ENCODE results near the gene IKBKG. TPM values are rescaled to one million over a fixed set of nuclear protein-coding genes. Genes with fewer than 3 reads are reported as not detected.
"Not testable (repeated sequence)": the region's sequence is repeated elsewhere in the genome, so short reads cannot be mapped to it uniquely, and the experiment has no call there.

The IKBKG gene
- total RNA-seq, 2 experiments from 2014 or later: 32.7 to 33.0 TPM

DNA sequence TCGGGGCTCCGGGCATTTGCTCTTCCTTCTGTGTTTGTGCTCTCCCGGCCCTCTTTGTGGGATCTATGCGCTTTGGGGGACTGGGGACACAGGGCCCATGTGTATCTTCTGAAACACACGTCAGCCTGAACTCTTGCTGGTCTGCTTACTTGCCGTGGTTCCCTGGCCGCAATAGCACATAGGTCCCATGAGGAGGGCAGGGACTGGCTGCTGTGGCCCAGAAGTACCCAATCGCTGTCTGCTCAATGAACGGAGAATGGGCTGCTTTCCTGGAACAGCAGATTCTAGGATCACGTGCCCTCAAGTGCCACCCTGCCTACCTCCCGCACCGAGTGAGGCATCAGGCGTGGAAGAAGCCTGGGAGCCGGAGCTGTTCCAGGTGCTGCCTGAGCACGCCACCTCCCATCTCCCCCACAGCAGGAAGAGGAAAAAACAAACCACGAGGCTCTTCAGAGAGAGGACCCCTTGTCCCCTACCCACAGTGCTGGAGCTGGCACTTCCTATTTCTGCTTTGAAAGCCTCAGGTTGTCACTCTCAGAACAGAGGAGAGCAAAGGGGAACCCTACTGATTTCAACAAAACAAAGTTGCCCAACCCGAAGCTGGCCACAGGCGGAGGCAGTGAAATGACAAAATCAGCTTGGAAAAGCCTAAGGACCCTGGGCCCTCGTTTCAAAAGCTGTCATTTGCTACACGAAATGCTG, 4.5 kb upstream of the IKBKG start:
- Mint-ChIP-seq H3K4me1 (peaks cover 37% of the 10 kb centered on the region), H3K9me3 (ENCODE audit: low read depth) (no peaks in the 10 kb centered on the region), H3K27ac (peak overlapping the region; percentile 95), H3K27me3 (no peaks in the 10 kb centered on the region), H3K36me3 (ENCODE audit: low read depth) (peaks cover 20% of the 10 kb centered on the region), H3K4me3 (peak overlapping the region; percentile 76)
- POLR2A ChIA-PET: interaction anchor here (0.6 kb wide), 1 partner anchor 13 kb away, joined by 4 read pairs; no protein-coding TSS in a partner anchor
- intact Hi-C loops (cut with DNase I, micrococcal nuclease): no loop called here
- DNase-seq (peak; percentile 46), ATAC-seq (peak; percentile 16)
- CTCF ChIA-PET: interaction anchor here (0.7 to 1.0 kb wide), 2 partner anchors 16 to 428 kb away, joined by 3 to 4 read pairs; no protein-coding TSS in a partner anchor

GRCh38 chrX:154545673-154546274, 1.6 kb upstream of the IKBKG start:
- peaks cover 25% of the 10 kb centered on the region for H3K36me3 Mint-ChIP-seq (ENCODE audit: low read depth)
- CTCF ChIA-PET: no interaction called here
- H3K4me3 Mint-ChIP-seq: peak overlapping the region; percentile 99
- POLR2A ChIA-PET: no interaction called here
- DNase-seq (no peak), ATAC-seq (no peak)
- no peaks in the 10 kb centered on the region for H3K27me3 Mint-ChIP-seq
- intact Hi-C loops (cut with DNase I, micrococcal nuclease): loop anchor here in 1 of 2 experiments (2.0 kb wide), 1 partner anchor 29 kb away; the partner anchor contains the start of gene FAM3A
- no peak overlapping the region for H3K27ac Mint-ChIP-seq
- no peaks in the 10 kb centered on the region for H3K9me3 Mint-ChIP-seq (ENCODE audit: low read depth)
- peaks cover 43% of the 10 kb centered on the region for H3K4me1 Mint-ChIP-seq

DNA sequence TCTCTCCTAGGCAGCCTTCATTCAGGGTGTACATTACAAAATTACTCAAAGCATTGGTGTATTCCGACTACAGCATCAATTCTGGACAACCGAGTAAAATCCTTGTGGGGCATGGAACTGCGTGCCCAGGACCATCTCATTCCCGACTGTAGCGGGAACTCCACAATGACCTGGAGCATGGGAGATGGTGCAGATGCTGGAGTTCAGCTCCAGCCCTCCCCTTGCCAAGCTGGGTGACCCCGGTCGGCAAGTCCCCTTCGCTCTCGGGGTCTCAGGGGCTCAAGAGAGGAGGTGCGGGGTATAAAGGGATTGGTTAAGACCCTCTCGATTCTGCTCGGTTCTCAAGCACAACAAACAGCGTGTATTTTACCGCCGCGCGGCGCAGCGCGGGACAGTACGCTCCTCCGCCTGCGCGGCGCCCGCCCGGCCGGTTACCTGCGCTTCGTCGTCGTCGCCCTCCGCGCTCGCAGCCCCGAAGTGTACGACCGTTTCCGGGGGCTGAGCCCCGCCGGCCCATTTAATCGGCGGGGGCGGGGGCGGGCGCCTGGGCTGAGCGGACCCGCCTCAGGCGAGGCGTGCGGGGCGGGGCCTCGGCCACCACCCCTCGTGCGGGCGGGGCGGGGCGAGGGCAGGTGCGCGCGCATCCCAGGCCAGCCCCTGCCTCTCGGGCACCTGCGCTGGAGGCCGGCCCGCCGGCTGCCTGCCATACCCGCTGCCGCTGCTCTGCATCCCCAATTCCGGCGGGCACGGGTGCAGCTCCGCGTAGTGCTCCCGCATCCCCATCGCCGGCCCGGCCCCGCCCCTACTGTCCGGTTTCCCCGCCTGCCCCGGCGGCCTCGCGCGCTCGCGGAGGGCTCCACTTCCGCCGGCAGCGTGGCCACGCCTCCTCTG, 821 bp upstream of the IKBKG start, which contains the start of gene G6PD:
TSS of gene G6PD (minus strand) at position 493 of the 891 bp plus-strand sequence. CDS start 691 bp downstream, outside the sequence.
- Mint-ChIP-seq H3K27me3 (no peaks in the 10 kb centered on the region), H3K27ac (peak within 1 kb of the TSS; percentile 97), H3K9me3 (ENCODE audit: low read depth) (no peaks in the 10 kb centered on the region), H3K4me3 (peak within 1 kb of the TSS; percentile 99), H3K36me3 (ENCODE audit: low read depth) (peaks cover 25% of the 10 kb centered on the region), H3K4me1 (peaks cover 43% of the 10 kb centered on the region)
- DNase-seq (peak; percentile 87), ATAC-seq (peak; percentile 70)
- CTCF ChIA-PET: interaction anchor here (1.1 kb wide), 1 partner anchor 149 kb away, joined by 5 read pairs; no protein-coding TSS in a partner anchor
- intact Hi-C loops (cut with DNase I, micrococcal nuclease): loop anchor here (1.0 to 2.0 kb wide), 11 partner anchors 30 to 822 kb away; partner anchors contain the start of genes FAM3A (in 2 of the 2), ABCD1 (in 1 of the 2), BCAP31 (in 1 of the 2) and DKC1 (in 1 of the 2)
- POLR2A ChIA-PET: interaction anchor here (1.1 kb wide), 1 partner anchor 29 kb away, joined by 4 read pairs; no protein-coding TSS in a partner anchor

DNA sequence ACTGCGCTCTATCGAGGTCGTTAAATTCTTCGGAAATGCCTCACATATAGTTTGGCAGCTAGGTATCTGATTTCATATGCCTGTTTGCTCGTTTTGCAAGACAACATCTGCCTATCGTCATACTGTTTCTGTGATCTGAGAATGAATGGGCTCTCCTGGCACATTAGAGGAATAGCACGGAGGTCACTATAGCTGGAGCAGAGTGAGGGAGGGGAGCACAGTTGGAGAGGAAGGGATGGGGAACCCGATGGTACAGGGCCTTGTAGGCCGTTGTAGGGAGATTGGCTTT, 552 bp downstream of the IKBKG start:
- POLR2A ChIA-PET: no interaction called here

GRCh38 chrX:154549766-154550165, 2.3 kb downstream of the IKBKG start:
- DNase-seq (no peak), ATAC-seq (no peak)
- peak overlapping the region; percentile 49 for H3K27ac Mint-ChIP-seq
- ChIA-PET POLR2A (no interaction called here), CTCF (interaction anchor here (0.6 kb wide), 1 partner anchor 138 kb away, joined by 3 read pairs; no protein-coding TSS in a partner anchor)
- intact Hi-C loops (cut with DNase I, micrococcal nuclease): no loop called here
- H3K4me1 Mint-ChIP-seq: peaks cover 33% of the 10 kb centered on the region
- no peaks in the 10 kb centered on the region for H3K27me3 Mint-ChIP-seq
- H3K9me3 Mint-ChIP-seq (ENCODE audit: low read depth): no peaks in the 10 kb centered on the region
- peak overlapping the region; percentile 99 for H3K4me3 Mint-ChIP-seq
- peaks cover 28% of the 10 kb centered on the region for H3K36me3 Mint-ChIP-seq (ENCODE audit: low read depth)

More for the DNA sequence above, 552 bp downstream of the IKBKG start:
- H3K27me3 Mint-ChIP-seq: no peaks in the 10 kb centered on the region
- peaks cover 26% of the 10 kb centered on the region for H3K36me3 Mint-ChIP-seq (ENCODE audit: low read depth)
- H3K4me1 Mint-ChIP-seq: peaks cover 35% of the 10 kb centered on the region
- ATAC-seq (no peak), DNase-seq (no peak)
- intact Hi-C loops (cut with DNase I, micrococcal nuclease): no loop called here
- peak overlapping the region; percentile 97 for H3K27ac Mint-ChIP-seq
- peak overlapping the region; percentile 99 for H3K4me3 Mint-ChIP-seq
- CTCF ChIA-PET: interaction anchor here (0.6 to 0.9 kb wide), 2 partner anchors 21 to 199 kb away, joined by 3 read pairs; no protein-coding TSS in a partner anchor
- no peaks in the 10 kb centered on the region for H3K9me3 Mint-ChIP-seq (ENCODE audit: low read depth)

DNA sequence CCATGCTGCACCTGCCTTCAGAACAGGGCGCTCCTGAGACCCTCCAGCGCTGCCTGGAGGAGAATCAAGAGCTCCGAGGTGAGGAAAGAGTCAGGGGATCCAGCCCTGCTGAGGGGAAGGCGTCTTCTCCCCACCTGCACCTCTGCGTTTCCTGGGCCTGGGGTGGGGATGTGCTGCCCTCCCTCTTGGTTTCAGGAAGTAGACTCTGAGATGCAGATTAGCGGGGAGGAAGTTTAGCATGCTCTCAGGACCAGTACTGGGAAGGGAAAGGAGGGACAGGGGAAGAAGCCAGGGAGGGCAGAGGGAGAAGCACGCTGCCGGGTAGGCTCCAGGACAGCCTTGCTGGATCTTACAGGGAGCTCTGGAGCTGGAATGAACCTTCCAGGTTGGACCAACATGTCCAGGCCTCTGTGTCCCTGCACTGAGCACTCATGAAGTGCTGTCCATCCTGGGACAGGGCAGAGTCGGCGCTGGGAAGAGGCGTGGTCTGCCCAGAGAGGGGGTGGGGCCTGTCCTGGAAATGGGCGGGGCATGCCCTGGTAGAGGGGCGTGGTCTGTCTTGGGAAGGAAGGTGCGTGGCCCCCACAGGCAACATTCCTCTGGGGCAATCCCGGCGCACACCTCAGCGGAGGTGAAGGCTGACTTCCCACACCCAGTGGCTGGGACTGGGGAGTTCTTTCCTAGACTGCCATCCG, 4.8 kb downstream of the IKBKG start:
- DNase-seq; H3K27me3 Mint-ChIP-seq; POLR2A ChIA-PET; H3K9me3 Mint-ChIP-seq (ENCODE audit: low read depth); CTCF ChIA-PET; intact Hi-C loops (cut with DNase I, micrococcal nuclease); ATAC-seq; H3K4me3 Mint-ChIP-seq: not testable (repeated sequence)
- Mint-ChIP-seq H3K27ac (peak overlapping the region; percentile 67), H3K4me1 (peaks cover 22% of the 10 kb centered on the region), H3K36me3 (ENCODE audit: low read depth) (peaks cover 21% of the 10 kb centered on the region)

DNA sequence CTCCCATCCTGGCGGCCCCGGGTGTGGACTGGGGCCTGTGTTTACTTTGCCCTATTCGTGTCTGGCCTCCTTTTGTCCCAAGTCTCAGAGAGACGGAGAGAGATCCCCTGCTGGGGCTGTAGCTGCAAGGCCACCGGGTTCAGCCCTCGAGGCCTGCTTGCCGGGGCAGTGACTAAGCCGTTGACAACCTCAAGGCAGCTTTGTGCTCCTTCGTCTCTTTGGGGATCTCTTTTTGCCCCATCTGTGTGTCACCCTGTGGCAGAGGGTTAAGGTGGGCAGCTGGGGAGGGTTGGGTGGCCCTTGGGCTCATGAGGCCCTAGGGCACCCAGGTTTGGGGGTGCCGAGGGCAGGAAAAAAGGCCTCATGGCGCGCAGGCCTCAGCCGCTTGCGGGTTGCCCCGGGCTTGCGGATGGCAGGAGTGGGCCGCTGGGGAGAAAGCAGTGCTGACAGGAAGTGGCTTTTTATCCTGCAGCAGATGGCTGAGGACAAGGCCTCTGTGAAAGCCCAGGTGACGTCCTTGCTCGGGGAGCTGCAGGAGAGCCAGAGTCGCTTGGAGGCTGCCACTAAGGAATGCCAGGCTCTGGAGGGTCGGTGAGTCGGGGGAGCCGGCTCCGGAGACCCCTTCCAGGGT, 10.8 kb downstream of the IKBKG start:
- ATAC-seq: peak; percentile 87
- H3K4me1 Mint-ChIP-seq; H3K4me3 Mint-ChIP-seq; POLR2A ChIA-PET; H3K27me3 Mint-ChIP-seq; H3K27ac Mint-ChIP-seq; H3K36me3 Mint-ChIP-seq (ENCODE audit: low read depth); CTCF ChIA-PET; intact Hi-C loops (cut with DNase I, micrococcal nuclease); DNase-seq; H3K9me3 Mint-ChIP-seq (ENCODE audit: low read depth): not testable (repeated sequence)

DNA sequence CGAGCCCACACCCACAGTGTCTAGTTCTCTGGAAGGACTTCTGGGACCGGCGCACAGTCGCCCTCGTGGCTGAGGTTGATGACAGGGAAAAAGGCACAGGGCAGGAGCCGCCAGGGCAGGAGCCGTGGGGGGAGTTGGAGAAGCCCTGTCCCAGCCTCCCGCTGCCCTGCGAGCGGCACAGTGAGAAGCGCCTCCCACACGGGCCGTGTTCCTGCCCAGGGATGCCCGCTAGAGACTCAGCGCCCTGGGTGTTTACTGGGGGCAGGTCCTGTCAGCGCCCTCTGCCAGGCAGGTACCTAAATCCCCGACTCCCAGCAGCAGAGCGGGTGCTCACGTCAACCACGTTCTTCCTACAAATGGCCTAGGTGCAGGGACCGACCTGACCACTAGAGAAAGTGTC, 11.5 kb downstream of the IKBKG start:
- DNase-seq; intact Hi-C loops (cut with DNase I, micrococcal nuclease); H3K27me3 Mint-ChIP-seq; H3K36me3 Mint-ChIP-seq (ENCODE audit: low read depth); CTCF ChIA-PET; ATAC-seq; H3K4me1 Mint-ChIP-seq; POLR2A ChIA-PET; H3K9me3 Mint-ChIP-seq (ENCODE audit: low read depth); H3K4me3 Mint-ChIP-seq; H3K27ac Mint-ChIP-seq: not testable (repeated sequence)

GRCh38 chrX:154560326-154560725, 12.9 kb downstream of the IKBKG start:
- DNase-seq; H3K36me3 Mint-ChIP-seq (ENCODE audit: low read depth); H3K27me3 Mint-ChIP-seq; intact Hi-C loops (cut with DNase I, micrococcal nuclease); POLR2A ChIA-PET; H3K27ac Mint-ChIP-seq; H3K4me1 Mint-ChIP-seq; H3K9me3 Mint-ChIP-seq (ENCODE audit: low read depth); ATAC-seq; H3K4me3 Mint-ChIP-seq; CTCF ChIA-PET: not testable (repeated sequence)

DNA sequence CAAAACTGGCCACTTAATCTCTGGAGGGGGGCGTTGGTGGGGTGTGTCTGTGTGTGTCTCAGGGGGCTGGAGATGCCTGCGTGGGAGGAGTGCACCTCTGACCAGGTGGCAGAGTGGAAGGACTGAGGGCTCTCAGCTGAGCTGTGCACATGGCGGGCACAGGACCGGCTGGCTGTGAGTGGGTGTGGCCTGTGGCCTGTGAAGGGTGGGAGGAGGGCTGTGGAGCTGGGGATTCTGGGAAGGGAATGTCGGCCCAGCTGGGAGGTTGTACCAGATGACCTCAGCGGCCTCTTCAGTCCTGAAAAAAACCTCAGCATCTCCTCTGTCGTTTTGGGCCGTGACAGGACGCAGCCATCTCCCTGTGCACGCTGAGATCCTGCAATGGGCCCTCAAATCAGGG, 14.9 kb downstream of the IKBKG start:
- DNase-seq; H3K9me3 Mint-ChIP-seq (ENCODE audit: low read depth); H3K27me3 Mint-ChIP-seq; H3K36me3 Mint-ChIP-seq (ENCODE audit: low read depth); H3K4me3 Mint-ChIP-seq; H3K4me1 Mint-ChIP-seq; intact Hi-C loops (cut with DNase I, micrococcal nuclease); H3K27ac Mint-ChIP-seq; CTCF ChIA-PET; ATAC-seq; POLR2A ChIA-PET: not testable (repeated sequence)

Measured in activated CD4-positive, alpha-beta T cell treated with anti-CD3 and anti-CD28 coated beads for 36 hours (primary cell).